Measurements from ENCODE around the gene SMG9. TPM values are rescaled to one million over a fixed set of nuclear protein-coding genes. Genes with fewer than 3 reads are reported as not detected.
"Not testable (repeated sequence)": the region's sequence is repeated elsewhere in the genome, so short reads cannot be mapped to it uniquely, and the experiment has no call there.

Gene SMG9
- total RNA-seq, 1 donor from 2014 or later, result 24.5 TPM

- DNase-seq (ENCODE audit: extremely low read depth, low read depth, low spot score), result no peak
Observed at GRCh38 chr19:43780706-43781525, 26.2 kb upstream of the SMG9 start, which contains the start of gene KCNN4. Gene KCNN4 (minus strand): TSS chr19:43780973. CDS start chr19:43780861, 112 bp downstream.

- DNase-seq (ENCODE audit: extremely low read depth, low read depth, low spot score), result no peak
Observed at GRCh38 chr19:43779820-43780219, 25.1 kb upstream of the SMG9 start.

- DNase-seq (ENCODE audit: extremely low read depth, low read depth, low spot score), result no peak
Observed at GRCh38 chr19:43779147-43779819, 24.5 kb upstream of the SMG9 start.

GRCh38 chr19:43778651-43779050 lies 23.9 kb upstream of the SMG9 start:
- DNase-seq (ENCODE audit: extremely low read depth, low read depth, low spot score), result no peak

- no peak for DNase-seq (ENCODE audit: extremely low read depth, low read depth, low spot score)
Observed at GRCh38 chr19:43777163-43777695, 22.5 kb upstream of the SMG9 start.

- DNase-seq (ENCODE audit: extremely low read depth, low read depth, low spot score), result no peak
Observed at GRCh38 chr19:43776286-43776685, 21.5 kb upstream of the SMG9 start.

GRCh38 chr19:43775299-43775890 lies 20.6 kb upstream of the SMG9 start:
- DNase-seq (ENCODE audit: extremely low read depth, low read depth, low spot score), result no peak

- not testable (repeated sequence) for DNase-seq (ENCODE audit: extremely low read depth, low read depth, low spot score)
Observed at GRCh38 chr19:43774940-43775258, 20.1 kb upstream of the SMG9 start.

- no peak for DNase-seq (ENCODE audit: extremely low read depth, low read depth, low spot score)
Observed at GRCh38 chr19:43774103-43774939, 19.6 kb upstream of the SMG9 start.

- no peak for DNase-seq (ENCODE audit: extremely low read depth, low read depth, low spot score)
Observed at GRCh38 chr19:43773725-43774102, 19.0 kb upstream of the SMG9 start.

- DNase-seq (ENCODE audit: extremely low read depth, low read depth, low spot score), result no peak
Observed at GRCh38 chr19:43769256-43769655, 14.5 kb upstream of the SMG9 start.

GRCh38 chr19:43768273-43769050 lies 13.7 kb upstream of the SMG9 start:
- DNase-seq (ENCODE audit: extremely low read depth, low read depth, low spot score), result no peak

- DNase-seq (ENCODE audit: extremely low read depth, low read depth, low spot score), result no peak
Observed at GRCh38 chr19:43767818-43768217, 13.1 kb upstream of the SMG9 start.

- DNase-seq (ENCODE audit: extremely low read depth, low read depth, low spot score), result no peak
Observed at GRCh38 chr19:43767316-43767715, 12.6 kb upstream of the SMG9 start.

GRCh38 chr19:43766755-43767043 lies 11.9 kb upstream of the SMG9 start:
- no peak for DNase-seq (ENCODE audit: extremely low read depth, low read depth, low spot score)

GRCh38 chr19:43765109-43765876 lies 10.5 kb upstream of the SMG9 start:
- DNase-seq (ENCODE audit: extremely low read depth, low read depth, low spot score), result no peak

GRCh38 chr19:43764684-43765083 lies 9.9 kb upstream of the SMG9 start:
- DNase-seq (ENCODE audit: extremely low read depth, low read depth, low spot score), result not testable (repeated sequence)

- DNase-seq (ENCODE audit: extremely low read depth, low read depth, low spot score), result no peak
Observed at GRCh38 chr19:43763473-43763939, 8.7 kb upstream of the SMG9 start.

GRCh38 chr19:43762814-43763213 lies 8.1 kb upstream of the SMG9 start:
- no peak for DNase-seq (ENCODE audit: extremely low read depth, low read depth, low spot score)

Measured in glomerular endothelial cell (primary cell).